NCI-H1105 treated with DMSO at 0.1 percent for 48 hours (cell line): ENCODE results near the gene TAPBPL.

Experiments
- DNase-seq: peaks from one replicate; lab custom pipeline; 2025; lab: John Stamatoyannopoulos, UW

TAPBPL gene

GRCh38 chr12:6437586-6437985 is 14.3 kb upstream of the TAPBPL start:
- DNase-seq = no peak

GRCh38 chr12:6438345-6438744 is 13.5 kb upstream of the TAPBPL start:
- no peak for DNase-seq

DNA sequence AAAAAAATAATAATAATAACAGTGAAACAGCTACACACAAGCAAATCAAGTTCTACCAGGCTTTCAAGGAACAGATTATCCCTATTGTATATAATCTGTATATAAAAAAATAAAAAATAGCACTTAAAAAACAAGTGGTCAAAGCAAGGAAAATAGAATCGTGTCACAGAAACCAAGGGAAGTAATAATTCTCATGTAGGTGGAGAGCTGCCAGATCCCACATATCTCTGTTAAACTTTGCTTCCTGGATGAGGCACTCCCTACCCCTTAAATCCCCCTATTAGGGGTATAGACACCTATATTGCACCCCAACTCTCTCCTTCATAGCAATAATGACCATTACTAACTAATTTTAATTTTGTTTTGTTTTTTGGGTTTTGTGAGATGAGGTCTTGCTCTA is 11.5 kb upstream of the TAPBPL start:
- DNase-seq = no peak

DNA sequence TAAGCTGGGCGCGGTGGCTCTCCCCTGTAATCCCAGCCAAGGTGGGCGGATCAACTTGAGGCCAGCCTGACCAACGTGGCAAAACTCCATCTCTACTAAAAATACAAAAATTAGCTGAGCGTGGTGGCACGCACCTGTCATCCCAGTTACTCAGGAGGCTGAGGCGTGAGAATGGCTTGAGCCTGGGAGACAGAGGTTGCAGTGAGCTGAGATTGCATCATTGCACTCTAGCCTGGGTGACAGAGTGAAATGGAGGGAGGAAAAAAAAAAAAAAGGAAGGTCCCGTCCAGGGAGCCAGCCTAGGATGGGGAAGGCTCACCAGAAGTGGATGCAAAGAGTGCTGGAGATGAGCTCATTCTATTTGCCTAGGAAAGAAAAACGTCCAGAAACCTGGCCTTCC is 9.0 kb upstream of the TAPBPL start:
- DNase-seq = no peak

- DNase-seq = no peak
Observed at GRCh38 chr12:6443361-6443983, 8.4 kb upstream of the TAPBPL start.

DNA sequence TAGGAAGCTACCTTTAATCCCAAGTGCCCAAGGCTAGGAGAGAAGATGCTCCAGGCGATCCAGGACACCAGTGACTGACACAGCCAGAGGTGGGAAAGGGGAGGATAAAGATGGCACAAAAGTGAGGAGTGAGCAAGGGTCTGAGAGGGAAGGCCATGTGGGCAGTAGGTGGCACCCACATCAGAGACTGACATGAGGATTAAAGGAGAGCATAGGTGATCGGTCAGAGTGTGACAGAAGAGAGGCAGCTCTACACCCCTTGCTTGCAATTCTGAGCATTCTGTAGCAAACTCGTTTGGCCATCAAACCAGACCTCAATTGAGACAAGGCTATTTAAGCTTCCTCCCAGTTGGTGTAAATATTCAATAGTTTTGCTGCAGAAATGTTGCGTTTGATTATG is 7.8 kb upstream of the TAPBPL start:
- DNase-seq = no peak

- no peak for DNase-seq
Observed at GRCh38 chr12:6444704-6445688, 6.8 kb upstream of the TAPBPL start, which contains the start of gene CD27. Gene CD27, plus strand, starts transcription at chr12:6444955. Its CDS starts 141 bp downstream, at chr12:6445096.

DNA sequence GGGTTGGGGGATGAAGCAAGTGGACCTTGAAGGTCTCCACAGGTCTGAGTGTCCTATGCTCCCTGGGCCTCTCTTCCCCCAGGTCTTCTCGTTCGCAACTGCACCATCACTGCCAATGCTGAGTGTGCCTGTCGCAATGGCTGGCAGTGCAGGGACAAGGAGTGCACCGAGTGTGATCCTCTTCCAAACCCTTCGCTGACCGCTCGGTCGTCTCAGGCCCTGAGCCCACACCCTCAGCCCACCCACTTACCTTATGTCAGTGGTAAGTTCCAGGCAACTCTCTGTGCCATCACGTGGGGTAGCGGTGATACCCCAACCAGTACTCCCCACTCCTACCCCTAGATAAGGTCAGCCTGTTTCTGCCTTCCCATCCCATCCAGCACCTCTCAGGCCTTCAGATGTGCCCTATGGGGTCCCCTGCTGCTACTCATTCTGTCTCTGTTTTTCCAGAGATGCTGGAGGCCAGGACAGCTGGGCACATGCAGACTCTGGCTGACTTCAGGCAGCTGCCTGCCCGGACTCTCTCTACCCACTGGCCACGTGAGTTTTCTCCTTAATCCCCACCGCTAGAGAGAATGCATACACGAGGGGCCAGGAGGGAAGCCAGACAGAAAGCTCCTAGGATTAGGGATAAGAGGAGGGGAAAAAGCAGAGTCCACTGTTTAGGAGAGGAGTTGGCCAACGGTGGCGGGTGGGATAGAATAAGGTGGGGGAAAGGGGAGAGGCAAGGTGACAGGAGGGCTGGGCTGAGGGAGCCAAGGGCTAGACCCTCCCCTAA is 1.6 kb upstream of the TAPBPL start:
- no peak for DNase-seq

DNA sequence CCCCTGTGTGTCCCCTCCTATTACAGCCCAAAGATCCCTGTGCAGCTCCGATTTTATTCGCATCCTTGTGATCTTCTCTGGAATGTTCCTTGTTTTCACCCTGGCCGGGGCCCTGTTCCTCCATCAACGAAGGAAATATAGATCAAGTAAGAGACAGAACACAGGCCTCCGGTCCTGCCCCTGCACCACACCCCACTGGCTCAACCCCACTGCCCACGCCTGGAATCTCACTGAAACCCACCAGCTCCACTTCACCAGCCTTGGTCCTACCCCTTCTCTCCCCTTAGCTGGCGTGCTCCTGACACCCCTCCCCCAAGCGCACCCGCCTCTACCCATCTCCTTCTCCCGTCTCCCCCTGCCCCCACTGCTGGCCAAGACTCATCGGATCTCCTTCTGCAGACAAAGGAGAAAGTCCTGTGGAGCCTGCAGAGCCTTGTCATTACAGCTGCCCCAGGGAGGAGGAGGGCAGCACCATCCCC is 934 bp upstream of the TAPBPL start:
- DNase-seq = no peak

GRCh38 chr12:6452245-6452943 is 552 bp downstream of the TAPBPL start:
- DNase-seq = no peak

- DNase-seq = no peak
Observed at GRCh38 chr12:6452944-6453630, 1.2 kb downstream of the TAPBPL start.

DNA sequence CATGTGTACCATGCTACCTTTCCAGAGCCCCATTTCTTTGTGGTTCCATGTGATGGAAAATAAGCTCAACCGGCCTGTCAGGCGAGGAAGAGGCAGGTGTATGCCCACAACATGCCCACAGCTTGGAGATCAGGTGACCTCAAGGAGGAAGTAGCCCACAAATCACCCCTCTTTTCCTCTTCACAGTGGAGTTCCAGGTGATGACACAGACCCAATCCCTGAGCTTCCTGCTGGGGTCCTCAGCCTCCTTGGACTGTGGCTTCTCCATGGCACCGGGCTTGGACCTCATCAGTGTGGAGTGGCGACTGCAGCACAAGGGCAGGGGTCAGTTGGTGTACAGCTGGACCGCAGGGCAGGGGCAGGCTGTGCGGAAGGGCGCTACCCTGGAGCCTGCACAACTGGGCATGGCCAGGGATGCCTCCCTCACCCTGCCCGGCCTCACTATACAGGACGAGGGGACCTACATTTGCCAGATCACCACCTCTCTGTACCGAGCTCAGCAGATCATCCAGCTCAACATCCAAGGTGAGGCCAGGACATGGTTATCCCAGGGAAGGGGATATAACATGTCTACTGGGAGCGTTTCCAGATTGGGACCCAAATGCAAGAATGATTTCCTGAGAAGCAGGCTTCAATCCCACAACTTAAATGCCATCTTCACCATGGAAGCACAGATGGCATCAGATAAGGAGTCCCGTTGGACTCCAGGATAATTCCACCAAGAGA is 5.5 kb downstream of the TAPBPL start:
- DNase-seq = no peak

DNA sequence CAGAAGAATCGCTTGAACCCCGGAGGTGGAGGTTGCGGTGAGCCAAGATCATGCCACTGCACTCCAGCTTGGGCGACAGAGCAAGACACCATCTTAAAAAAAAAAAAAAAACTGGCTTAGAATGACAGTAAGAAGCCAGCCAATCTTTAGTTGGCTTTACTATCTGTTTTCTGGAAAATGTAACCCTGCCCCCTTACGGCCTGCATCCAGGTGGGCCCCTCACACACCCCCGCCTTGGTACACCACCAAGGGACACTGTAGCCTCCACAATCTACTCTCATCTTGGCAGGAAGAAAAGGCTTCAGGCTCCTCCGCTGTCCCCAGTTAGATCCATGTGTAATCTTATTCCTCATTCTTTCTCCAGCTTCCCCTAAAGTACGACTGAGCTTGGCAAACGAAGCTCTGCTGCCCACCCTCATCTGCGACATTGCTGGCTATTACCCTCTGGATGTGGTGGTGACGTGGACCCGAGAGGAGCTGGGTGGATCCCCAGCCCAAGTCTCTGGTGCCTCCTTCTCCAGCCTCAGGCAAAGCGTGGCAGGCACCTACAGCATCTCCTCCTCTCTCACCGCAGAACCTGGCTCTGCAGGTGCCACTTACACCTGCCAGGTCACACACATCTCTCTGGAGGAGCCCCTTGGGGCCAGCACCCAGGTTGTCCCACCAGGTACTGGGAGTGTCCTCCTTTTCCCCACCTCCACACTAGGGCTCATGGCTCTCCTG is 6.6 kb downstream of the TAPBPL start:
- DNase-seq = no peak

GRCh38 chr12:6459004-6459337 is 7.1 kb downstream of the TAPBPL start:
- no peak for DNase-seq

GRCh38 chr12:6460751-6461371 is 9.0 kb downstream of the TAPBPL start:
- DNase-seq = no peak

DNA sequence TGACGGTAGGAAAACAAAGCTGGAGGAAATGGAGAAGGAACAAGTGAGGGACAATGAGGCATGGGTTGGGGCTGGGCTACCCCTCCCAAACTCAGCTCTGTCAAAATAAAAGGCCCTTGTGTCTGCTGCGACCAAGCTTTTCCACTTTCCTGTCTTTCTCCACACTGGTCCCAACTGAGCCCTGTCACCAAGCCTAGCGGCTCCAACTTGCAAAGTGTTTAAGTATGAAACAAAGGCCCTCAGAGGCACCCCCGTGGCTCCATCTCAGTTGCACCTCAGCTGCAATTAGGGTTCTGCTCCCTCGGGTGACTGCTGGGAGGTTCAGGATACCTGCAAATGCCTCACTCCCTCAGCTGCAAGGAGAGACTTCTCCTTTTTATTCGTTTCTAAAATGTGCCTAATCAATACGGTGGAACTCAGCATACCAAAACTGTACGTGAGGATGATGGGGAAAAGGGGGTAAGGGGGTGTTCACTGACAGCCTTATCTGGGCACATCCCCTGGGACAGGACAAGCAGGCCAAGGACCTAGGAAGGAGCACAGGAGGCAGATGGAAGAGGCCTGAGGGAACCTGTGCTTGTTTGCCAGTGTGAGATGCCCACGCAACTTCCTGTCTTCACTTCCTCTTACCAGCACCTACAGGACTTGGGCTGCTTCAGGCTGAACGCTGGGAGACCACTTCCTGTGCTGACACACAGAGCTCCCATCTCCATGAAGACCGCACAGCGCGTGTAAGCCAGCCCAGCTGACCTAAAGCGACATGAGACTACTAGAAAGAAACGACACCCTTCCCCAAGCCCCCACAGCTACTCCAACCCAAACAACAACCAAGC is 9.8 kb downstream of the TAPBPL start:
- no peak for DNase-seq

DNA sequence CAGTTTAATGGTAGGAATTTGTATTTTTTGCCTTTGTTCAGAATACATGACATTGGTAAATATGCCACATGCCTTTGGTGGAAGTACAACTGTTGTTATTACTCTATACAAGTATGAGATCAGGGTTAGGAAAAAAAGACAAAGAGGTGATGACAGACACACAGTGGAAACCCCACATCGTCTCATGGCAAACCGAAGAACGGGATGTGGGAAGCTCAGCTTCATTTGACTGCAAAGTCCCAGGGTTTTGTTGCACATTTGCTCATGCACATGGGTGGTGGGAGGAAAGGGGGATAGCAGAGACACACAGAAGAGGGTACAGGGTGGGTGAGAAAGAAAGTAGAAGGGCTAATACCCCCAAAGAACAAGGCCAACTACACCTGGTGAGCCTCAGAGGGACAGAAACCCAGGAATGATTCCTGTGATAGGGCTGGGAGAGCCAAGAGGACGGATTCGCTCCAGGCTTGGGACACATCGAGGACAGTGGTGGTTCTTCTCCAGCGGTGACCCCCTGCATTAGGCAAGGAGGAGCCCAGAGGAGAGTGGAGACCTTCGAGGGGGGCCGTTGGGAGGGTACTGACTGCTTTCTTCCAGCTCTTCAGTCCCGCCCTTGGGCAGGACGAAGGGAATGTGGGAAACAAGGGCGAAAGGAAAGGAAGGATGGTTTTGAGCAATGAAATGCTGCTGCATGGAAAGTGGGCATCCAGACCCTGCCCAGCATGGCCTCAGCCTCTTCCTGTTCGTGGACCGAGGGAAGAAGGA is 10.6 kb downstream of the TAPBPL start:
- DNase-seq = no peak

- DNase-seq = no peak
Observed at GRCh38 chr12:6463216-6463615, 11.4 kb downstream of the TAPBPL start.
